ENCODE measurements around the gene DBT.
"Not testable (repeated sequence)": the region's sequence is repeated elsewhere in the genome, so short reads cannot be mapped to it uniquely, and the experiment has no call there.

The DBT gene

GRCh38 chr1:100232156-100232555, 17.5 kb downstream of the DBT start:
- Histone ChIP-seq H3K9ac (no peak overlapping the region), H3K4me1 (no peaks in the 10 kb centered on the region), H3K4me2 (no peak overlapping the region), H3K4me3 (no peak overlapping the region), H3K27me3 (no peaks in the 10 kb centered on the region), H3K9me3 (no peaks in the 10 kb centered on the region), H3K27ac (no peak overlapping the region), H4K20me1 (no peaks in the 10 kb centered on the region), H3K36me3 (peaks cover 57% of the 10 kb centered on the region)
- TF ChIP-seq Cebpa-rat (IDR thresholded peaks at IDR 0.05) = no peak

GRCh38 chr1:100231721-100232120, 17.9 kb downstream of the DBT start:
- H3K36me3 ChIP-seq = peaks cover 57% of the 10 kb centered on the region
- H3K27me3 ChIP-seq = no peaks in the 10 kb centered on the region
- TF ChIP-seq Cebpa-rat (IDR thresholded peaks at IDR 0.05) = no peak
- H3K4me1 ChIP-seq = no peaks in the 10 kb centered on the region
- no peak overlapping the region for H3K4me3 ChIP-seq
- H3K4me2 ChIP-seq = no peak overlapping the region
- no peak overlapping the region for H3K9ac ChIP-seq
- no peak overlapping the region for H3K27ac ChIP-seq
- H4K20me1 ChIP-seq = no peaks in the 10 kb centered on the region
- H3K9me3 ChIP-seq = no peaks in the 10 kb centered on the region

GRCh38 chr1:100230765-100231164, 18.9 kb downstream of the DBT start:
- no peak overlapping the region for H3K4me3 ChIP-seq
- H3K27ac ChIP-seq = no peak overlapping the region
- peaks cover 60% of the 10 kb centered on the region for H3K36me3 ChIP-seq
- TF ChIP-seq Cebpa-rat (IDR thresholded peaks at IDR 0.05) = no peak
- H3K9ac ChIP-seq = no peak overlapping the region
- no peaks in the 10 kb centered on the region for H3K27me3 ChIP-seq
- no peaks in the 10 kb centered on the region for H4K20me1 ChIP-seq
- no peaks in the 10 kb centered on the region for H3K4me1 ChIP-seq
- H3K4me2 ChIP-seq = no peak overlapping the region
- no peaks in the 10 kb centered on the region for H3K9me3 ChIP-seq

- Histone ChIP-seq H3K27me3 (no peaks in the 10 kb centered on the region), H3K4me3 (no peak overlapping the region), H3K9ac (no peak overlapping the region), H3K27ac (no peak overlapping the region), H4K20me1 (no peaks in the 10 kb centered on the region), H3K4me1 (no peaks in the 10 kb centered on the region), H3K36me3 (peaks cover 60% of the 10 kb centered on the region), H3K9me3 (no peaks in the 10 kb centered on the region), H3K4me2 (no peak overlapping the region)
- no peak for TF ChIP-seq Cebpa-rat (IDR thresholded peaks at IDR 0.05)
Measured at GRCh38 chr1:100229681-100230443, 19.8 kb downstream of the DBT start.

GRCh38 chr1:100222428-100222827, 27.2 kb downstream of the DBT start:
- Histone ChIP-seq H3K4me2 (no peak overlapping the region), H3K27ac (no peak overlapping the region), H4K20me1 (no peaks in the 10 kb centered on the region), H3K9me3 (no peaks in the 10 kb centered on the region), H3K9ac (no peak overlapping the region), H3K27me3 (no peaks in the 10 kb centered on the region), H3K36me3 (peaks cover 39% of the 10 kb centered on the region), H3K4me3 (no peak overlapping the region), H3K4me1 (no peaks in the 10 kb centered on the region)
- no peak for TF ChIP-seq Cebpa-rat (IDR thresholded peaks at IDR 0.05)

GRCh38 chr1:100219883-100220282, 29.8 kb downstream of the DBT start:
- H3K27ac ChIP-seq = no peak overlapping the region
- no peak overlapping the region for H3K4me2 ChIP-seq
- no peak overlapping the region for H3K4me3 ChIP-seq
- no peak for TF ChIP-seq Cebpa-rat (IDR thresholded peaks at IDR 0.05)
- H3K4me1 ChIP-seq = no peaks in the 10 kb centered on the region
- H3K36me3 ChIP-seq = peaks cover 43% of the 10 kb centered on the region
- H3K9ac ChIP-seq = no peak overlapping the region
- H3K9me3 ChIP-seq = no peaks in the 10 kb centered on the region
- H3K27me3 ChIP-seq = no peaks in the 10 kb centered on the region
- no peaks in the 10 kb centered on the region for H4K20me1 ChIP-seq

GRCh38 chr1:100219457-100219856, 30.2 kb downstream of the DBT start:
- H3K4me3 ChIP-seq = no peak overlapping the region

GRCh38 chr1:100217834-100218233, 31.8 kb downstream of the DBT start:
- Histone ChIP-seq H3K27me3 (no peaks in the 10 kb centered on the region), H3K9ac (no peak overlapping the region), H4K20me1 (no peaks in the 10 kb centered on the region), H3K4me3 (no peak overlapping the region), H3K9me3 (no peaks in the 10 kb centered on the region), H3K4me1 (no peaks in the 10 kb centered on the region), H3K36me3 (peaks cover 59% of the 10 kb centered on the region), H3K4me2 (no peak overlapping the region), H3K27ac (no peak overlapping the region)
- TF ChIP-seq Cebpa-rat (IDR thresholded peaks at IDR 0.05) = no peak

More at GRCh38 chr1:100219457-100219856, 30.2 kb downstream of the DBT start:
- H3K27ac ChIP-seq = no peak overlapping the region
- H3K4me2 ChIP-seq = no peak overlapping the region
- no peaks in the 10 kb centered on the region for H3K9me3 ChIP-seq
- TF ChIP-seq Cebpa-rat (IDR thresholded peaks at IDR 0.05) = no peak
- peaks cover 47% of the 10 kb centered on the region for H3K36me3 ChIP-seq
- H3K9ac ChIP-seq = no peak overlapping the region
- H3K4me1 ChIP-seq = no peaks in the 10 kb centered on the region
- no peaks in the 10 kb centered on the region for H3K27me3 ChIP-seq
- H4K20me1 ChIP-seq = no peaks in the 10 kb centered on the region

GRCh38 chr1:100215101-100215500, 34.5 kb downstream of the DBT start:
- H3K9me3 ChIP-seq = no peaks in the 10 kb centered on the region
- no peaks in the 10 kb centered on the region for H3K4me1 ChIP-seq
- no peak for TF ChIP-seq Cebpa-rat (IDR thresholded peaks at IDR 0.05)
- H3K9ac ChIP-seq = no peak overlapping the region
- H4K20me1 ChIP-seq = no peaks in the 10 kb centered on the region
- no peaks in the 10 kb centered on the region for H3K27me3 ChIP-seq
- no peak overlapping the region for H3K27ac ChIP-seq
- H3K4me3 ChIP-seq = no peak overlapping the region
- H3K36me3 ChIP-seq = peaks cover 77% of the 10 kb centered on the region
- H3K4me2 ChIP-seq = no peak overlapping the region

GRCh38 chr1:100213141-100213540, 36.5 kb downstream of the DBT start:
- Histone ChIP-seq H3K36me3 (peaks cover 75% of the 10 kb centered on the region), H3K9ac (no peak overlapping the region), H3K4me3 (no peak overlapping the region), H4K20me1 (no peaks in the 10 kb centered on the region), H3K4me2 (no peak overlapping the region), H3K4me1 (no peaks in the 10 kb centered on the region), H3K27ac (no peak overlapping the region), H3K9me3 (no peaks in the 10 kb centered on the region), H3K27me3 (no peaks in the 10 kb centered on the region)
- no peak for TF ChIP-seq Cebpa-rat (IDR thresholded peaks at IDR 0.05)

- Histone ChIP-seq H3K9me3 (peaks cover 37% of the 10 kb centered on the region), H3K36me3 (peaks cover 89% of the 10 kb centered on the region), H4K20me1 (no peaks in the 10 kb centered on the region), H3K27me3 (no peaks in the 10 kb centered on the region), H3K9ac (no peak overlapping the region), H3K4me3 (no peak overlapping the region), H3K4me1 (no peaks in the 10 kb centered on the region), H3K27ac (no peak overlapping the region), H3K4me2 (no peak overlapping the region)
- no peak for TF ChIP-seq Cebpa-rat (IDR thresholded peaks at IDR 0.05)
Measured at GRCh38 chr1:100206301-100206700, 43.3 kb downstream of the DBT start.

- not testable (repeated sequence) for H4K20me1 ChIP-seq, H3K9ac ChIP-seq, H3K27me3 ChIP-seq, H3K4me1 ChIP-seq, H3K27ac ChIP-seq, H3K4me3 ChIP-seq, H3K4me2 ChIP-seq
- peaks cover 89% of the 10 kb centered on the region for H3K36me3 ChIP-seq
- peaks cover 38% of the 10 kb centered on the region for H3K9me3 ChIP-seq
Measured at GRCh38 chr1:100205593-100205992, 44.0 kb downstream of the DBT start.

GRCh38 chr1:100205103-100205502, 44.5 kb downstream of the DBT start:
- H3K27ac ChIP-seq, H3K4me3 ChIP-seq, H3K27me3 ChIP-seq, H3K9ac ChIP-seq, H3K4me2 ChIP-seq, H4K20me1 ChIP-seq, H3K4me1 ChIP-seq: not testable (repeated sequence)
- H3K36me3 ChIP-seq = peaks cover 91% of the 10 kb centered on the region
- H3K9me3 ChIP-seq = peaks cover 38% of the 10 kb centered on the region

GRCh38 chr1:100202703-100203102, 46.9 kb downstream of the DBT start:
- H3K4me3 ChIP-seq, H3K9ac ChIP-seq, H3K27ac ChIP-seq, H3K4me2 ChIP-seq, H3K27me3 ChIP-seq, H3K4me1 ChIP-seq, H4K20me1 ChIP-seq: not testable (repeated sequence)
- Histone ChIP-seq H3K9me3 (peaks cover 38% of the 10 kb centered on the region), H3K36me3 (peaks cover 94% of the 10 kb centered on the region)
